WTC11 (cell line): ENCODE results near the gene TCEA2. TPM values are rescaled to one million over a fixed set of nuclear protein-coding genes. Genes with fewer than 3 reads are reported as not detected.

Experiments used
- ATAC-seq: fragments of 200-7000 bp; cut with Tn5 transposase; 2 replicates; pipeline ENCODE4 v1.10.0; 2021; ENCODE audit warnings: mild to moderate bottlenecking, moderate library complexity
- CTCF ChIA-PET: fragments of 300-600 bp; sonication (Branson Sonifier 250); formaldehyde crosslinking; loops from one replicate; lab custom pipeline; 2021; ENCODE audit warnings: antibody characterized with exemption; lab: Charles Lee
- POLR2A ChIA-PET: fragments of 350-600 bp; sonication (Branson Sonifier 250); formaldehyde crosslinking; loops from one replicate; lab custom pipeline; 2021; ENCODE audit warnings: antibody characterized with exemption; lab: Charles Lee
- DNase-seq: peaks from one replicate; pipeline ENCODE4 v3.0.0; 2021; ENCODE audit warnings: low spot score
- H3K27ac Mint-ChIP-seq: 2 replicates; pipeline ENCODE4 v1.8.0; 2021; ENCODE audit warnings: mixed read lengths
- H3K27me3 Mint-ChIP-seq: 2 replicates; pipeline ENCODE4 v1.8.0; 2021; ENCODE audit warnings: low read depth, mild to moderate bottlenecking, moderate library complexity, mixed read lengths
- H3K36me3 Mint-ChIP-seq: 2 replicates; pipeline ENCODE4 v1.8.0; 2021; ENCODE audit warnings: mixed read lengths
- H3K4me1 Mint-ChIP-seq: 2 replicates; pipeline ENCODE4 v1.8.0; 2022; ENCODE audit warnings: mixed read lengths
- H3K4me3 Mint-ChIP-seq: 2 replicates; pipeline ENCODE4 v1.8.0; 2021; ENCODE audit warnings: mild to moderate bottlenecking, moderate library complexity, mixed read lengths
- H3K9me3 Mint-ChIP-seq: 2 replicates; pipeline ENCODE4 v1.8.0; 2021; ENCODE audit warnings: mixed read lengths
- CREB1 ChIP-seq: sonication (generic); formaldehyde crosslinking; IDR thresholded peaks from 2 replicates; pipeline ENCODE4 v1.8.0; 2023; ENCODE audit warnings: mild to moderate bottlenecking, missing genetic modification reagents
- ERG ChIP-seq: fragments of 250-450 bp; sonication (Bioruptor Pico); IDR thresholded peaks from 2 replicates; pipeline ENCODE4 v1.8.0; 2021; ENCODE audit warnings: mild to moderate bottlenecking
- GTF2I ChIP-seq: fragments of 250-450 bp; sonication (Bioruptor Pico); conservative IDR thresholded peaks from 2 replicates; pipeline ENCODE4 v1.4.0; 2021; ENCODE audit warnings: mild to moderate bottlenecking
- MXD4 ChIP-seq: fragments of 250-450 bp; sonication (Bioruptor Pico); IDR thresholded peaks from 2 replicates; pipeline ENCODE4 v1.8.0; 2021; ENCODE audit warnings: mild to moderate bottlenecking, moderate library complexity, borderline replicate concordance
- TCF7 ChIP-seq: sonication (generic); formaldehyde crosslinking; IDR thresholded peaks from 2 replicates; pipeline ENCODE4 v1.8.0; 2022; ENCODE audit warnings: mild to moderate bottlenecking, low read depth, missing genetic modification reagents, moderate library complexity
- ZNF219 ChIP-seq: sonication (generic); formaldehyde crosslinking; IDR thresholded peaks from 2 replicates; pipeline ENCODE4 v1.8.0; 2023; ENCODE audit warnings: missing genetic modification reagents, mild to moderate bottlenecking, borderline replicate concordance
- ZNF232 ChIP-seq: sonication (generic); formaldehyde crosslinking; IDR thresholded peaks from 2 replicates; pipeline ENCODE4 v1.8.0; 2022; ENCODE audit warnings: mild to moderate bottlenecking, missing genetic modification reagents
- ZNF263 ChIP-seq: sonication (generic); formaldehyde crosslinking; IDR thresholded peaks from 2 replicates; pipeline ENCODE4 v1.8.1; 2022; ENCODE audit warnings: low read depth, mild to moderate bottlenecking, moderate library complexity, missing genetic modification reagents
- ZNF317 ChIP-seq: sonication (generic); formaldehyde crosslinking; IDR thresholded peaks from 2 replicates; pipeline ENCODE4 v1.8.1; 2023; ENCODE audit warnings: low read depth, mild to moderate bottlenecking, moderate library complexity, missing genetic modification reagents, borderline replicate concordance
- ZNF416 ChIP-seq: fragments of 250-450 bp; sonication (Bioruptor Pico); IDR thresholded peaks from 2 replicates; pipeline ENCODE4 v1.9.0; 2021; ENCODE audit warnings: mild to moderate bottlenecking, inconsistent platforms
- ZNF423 ChIP-seq: fragments of 250-450 bp; sonication (Bioruptor Pico); IDR thresholded peaks from 2 replicates; pipeline ENCODE4 v2.1.2; 2022; ENCODE audit warnings: mild to moderate bottlenecking, moderate library complexity
- total RNA-seq: library from RNA; stranded (reverse); gene quantifications from 3 replicates; pipeline ENCODE4 v1.2.3, GENCODE V29; 2021
- TF ChIP-seq, protein P1 (sequence below): sonication (generic); formaldehyde crosslinking; IDR thresholded peaks from 2 replicates; pipeline ENCODE4 v1.8.0; 2023; ENCODE audit warnings: missing genetic modification reagents
- TF ChIP-seq, protein P2 (sequence below): fragments of 250-450 bp; sonication (Bioruptor Pico); IDR thresholded peaks from 2 replicates; pipeline ENCODE4 v1.9.0; 2021; ENCODE audit warnings: mild to moderate bottlenecking, borderline replicate concordance
- TF ChIP-seq, protein P3 (sequence below): sonication (generic); formaldehyde crosslinking; IDR thresholded peaks from 2 replicates; pipeline ENCODE4 v1.8.0; 2022; ENCODE audit warnings: mild to moderate bottlenecking, missing genetic modification reagents
- TF ChIP-seq, protein P4 (sequence below): sonication (generic); formaldehyde crosslinking; IDR thresholded peaks from 2 replicates; pipeline ENCODE4 v1.8.0; 2022; ENCODE audit warnings: mild to moderate bottlenecking, missing genetic modification reagents
- TF ChIP-seq, protein P5 (sequence below): fragments of 250-450 bp; sonication (Bioruptor Pico); IDR thresholded peaks from 2 replicates; pipeline ENCODE4 v2.1.2; 2022; ENCODE audit warnings: mild to moderate bottlenecking, moderate library complexity
- TF ChIP-seq, protein P6 (sequence below): sonication (generic); formaldehyde crosslinking; IDR thresholded peaks from 2 replicates; pipeline ENCODE4 v1.8.1; 2023; ENCODE audit warnings: mild to moderate bottlenecking, missing genetic modification reagents, moderate library complexity
- TF ChIP-seq, protein P7 (sequence below): fragments of 250-450 bp; sonication (Bioruptor Pico); IDR thresholded peaks from 2 replicates; pipeline ENCODE4 v1.9.0; 2021; ENCODE audit warnings: moderate library complexity, mild to moderate bottlenecking, inconsistent platforms, borderline replicate concordance

Gene TCEA2
- total RNA-seq, 1 experiment from 2014 or later: 55.8 TPM

- ChIA-PET CTCF (interaction anchor here (1.0 to 4.1 kb wide), 13 partner anchors 8 to 166 kb away, joined by 3 to 119 read pairs (median 10); partner anchors contain the start of genes C20orf204, LKAAEAR1, OPRL1 and PRPF6), POLR2A (interaction anchor here (1.0 kb wide), 1 partner anchor 34 kb away, joined by 4 read pairs; no protein-coding TSS in a partner anchor)
- TF ChIP-seq, protein P1, sequence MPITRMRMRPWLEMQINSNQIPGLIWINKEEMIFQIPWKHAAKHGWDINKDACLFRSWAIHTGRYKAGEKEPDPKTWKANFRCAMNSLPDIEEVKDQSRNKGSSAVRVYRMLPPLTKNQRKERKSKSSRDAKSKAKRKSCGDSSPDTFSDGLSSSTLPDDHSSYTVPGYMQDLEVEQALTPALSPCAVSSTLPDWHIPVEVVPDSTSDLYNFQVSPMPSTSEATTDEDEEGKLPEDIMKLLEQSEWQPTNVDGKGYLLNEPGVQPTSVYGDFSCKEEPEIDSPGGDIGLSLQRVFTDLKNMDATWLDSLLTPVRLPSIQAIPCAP (CRISPR knock-in tag): no peak
- TF ChIP-seq ZNF232 (CRISPR knock-in tag) (no peak), TCF7 (no peak), ZNF416 (CRISPR knock-in tag) (no peak), ZNF317 (CRISPR knock-in tag) (no peak), GTF2I (no peak), CREB1 (CRISPR knock-in tag) (no peak), ZNF423 (CRISPR knock-in tag) (no peak), ZNF263 (CRISPR knock-in tag) (no peak), ERG (CRISPR knock-in tag) (no peak), ZNF219 (CRISPR knock-in tag) (no peak), MXD4 (CRISPR knock-in tag) (no peak)
- TF ChIP-seq, protein P2, sequence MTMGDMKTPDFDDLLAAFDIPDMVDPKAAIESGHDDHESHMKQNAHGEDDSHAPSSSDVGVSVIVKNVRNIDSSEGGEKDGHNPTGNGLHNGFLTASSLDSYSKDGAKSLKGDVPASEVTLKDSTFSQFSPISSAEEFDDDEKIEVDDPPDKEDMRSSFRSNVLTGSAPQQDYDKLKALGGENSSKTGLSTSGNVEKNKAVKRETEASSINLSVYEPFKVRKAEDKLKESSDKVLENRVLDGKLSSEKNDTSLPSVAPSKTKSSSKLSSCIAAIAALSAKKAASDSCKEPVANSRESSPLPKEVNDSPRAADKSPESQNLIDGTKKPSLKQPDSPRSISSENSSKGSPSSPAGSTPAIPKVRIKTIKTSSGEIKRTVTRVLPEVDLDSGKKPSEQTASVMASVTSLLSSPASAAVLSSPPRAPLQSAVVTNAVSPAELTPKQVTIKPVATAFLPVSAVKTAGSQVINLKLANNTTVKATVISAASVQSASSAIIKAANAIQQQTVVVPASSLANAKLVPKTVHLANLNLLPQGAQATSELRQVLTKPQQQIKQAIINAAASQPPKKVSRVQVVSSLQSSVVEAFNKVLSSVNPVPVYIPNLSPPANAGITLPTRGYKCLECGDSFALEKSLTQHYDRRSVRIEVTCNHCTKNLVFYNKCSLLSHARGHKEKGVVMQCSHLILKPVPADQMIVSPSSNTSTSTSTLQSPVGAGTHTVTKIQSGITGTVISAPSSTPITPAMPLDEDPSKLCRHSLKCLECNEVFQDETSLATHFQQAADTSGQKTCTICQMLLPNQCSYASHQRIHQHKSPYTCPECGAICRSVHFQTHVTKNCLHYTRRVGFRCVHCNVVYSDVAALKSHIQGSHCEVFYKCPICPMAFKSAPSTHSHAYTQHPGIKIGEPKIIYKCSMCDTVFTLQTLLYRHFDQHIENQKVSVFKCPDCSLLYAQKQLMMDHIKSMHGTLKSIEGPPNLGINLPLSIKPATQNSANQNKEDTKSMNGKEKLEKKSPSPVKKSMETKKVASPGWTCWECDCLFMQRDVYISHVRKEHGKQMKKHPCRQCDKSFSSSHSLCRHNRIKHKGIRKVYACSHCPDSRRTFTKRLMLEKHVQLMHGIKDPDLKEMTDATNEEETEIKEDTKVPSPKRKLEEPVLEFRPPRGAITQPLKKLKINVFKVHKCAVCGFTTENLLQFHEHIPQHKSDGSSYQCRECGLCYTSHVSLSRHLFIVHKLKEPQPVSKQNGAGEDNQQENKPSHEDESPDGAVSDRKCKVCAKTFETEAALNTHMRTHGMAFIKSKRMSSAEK (CRISPR knock-in tag): no peak
- TF ChIP-seq, protein P3, sequence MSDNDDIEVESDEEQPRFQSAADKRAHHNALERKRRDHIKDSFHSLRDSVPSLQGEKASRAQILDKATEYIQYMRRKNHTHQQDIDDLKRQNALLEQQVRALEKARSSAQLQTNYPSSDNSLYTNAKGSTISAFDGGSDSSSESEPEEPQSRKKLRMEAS (CRISPR knock-in tag): no peak
- TF ChIP-seq, protein P4, sequence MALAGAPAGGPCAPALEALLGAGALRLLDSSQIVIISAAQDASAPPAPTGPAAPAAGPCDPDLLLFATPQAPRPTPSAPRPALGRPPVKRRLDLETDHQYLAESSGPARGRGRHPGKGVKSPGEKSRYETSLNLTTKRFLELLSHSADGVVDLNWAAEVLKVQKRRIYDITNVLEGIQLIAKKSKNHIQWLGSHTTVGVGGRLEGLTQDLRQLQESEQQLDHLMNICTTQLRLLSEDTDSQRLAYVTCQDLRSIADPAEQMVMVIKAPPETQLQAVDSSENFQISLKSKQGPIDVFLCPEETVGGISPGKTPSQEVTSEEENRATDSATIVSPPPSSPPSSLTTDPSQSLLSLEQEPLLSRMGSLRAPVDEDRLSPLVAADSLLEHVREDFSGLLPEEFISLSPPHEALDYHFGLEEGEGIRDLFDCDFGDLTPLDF (CRISPR knock-in tag): no peak
- TF ChIP-seq, protein P5, sequence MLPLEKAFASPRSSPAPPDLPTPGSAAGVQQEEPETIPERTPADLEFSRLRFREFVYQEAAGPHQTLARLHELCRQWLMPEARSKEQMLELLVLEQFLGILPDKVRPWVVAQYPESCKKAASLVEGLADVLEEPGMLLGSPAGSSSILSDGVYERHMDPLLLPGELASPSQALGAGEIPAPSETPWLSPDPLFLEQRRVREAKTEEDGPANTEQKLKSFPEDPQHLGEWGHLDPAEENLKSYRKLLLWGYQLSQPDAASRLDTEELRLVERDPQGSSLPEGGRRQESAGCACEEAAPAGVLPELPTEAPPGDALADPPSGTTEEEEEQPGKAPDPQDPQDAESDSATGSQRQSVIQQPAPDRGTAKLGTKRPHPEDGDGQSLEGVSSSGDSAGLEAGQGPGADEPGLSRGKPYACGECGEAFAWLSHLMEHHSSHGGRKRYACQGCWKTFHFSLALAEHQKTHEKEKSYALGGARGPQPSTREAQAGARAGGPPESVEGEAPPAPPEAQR: no peak
- TF ChIP-seq, protein P6, sequence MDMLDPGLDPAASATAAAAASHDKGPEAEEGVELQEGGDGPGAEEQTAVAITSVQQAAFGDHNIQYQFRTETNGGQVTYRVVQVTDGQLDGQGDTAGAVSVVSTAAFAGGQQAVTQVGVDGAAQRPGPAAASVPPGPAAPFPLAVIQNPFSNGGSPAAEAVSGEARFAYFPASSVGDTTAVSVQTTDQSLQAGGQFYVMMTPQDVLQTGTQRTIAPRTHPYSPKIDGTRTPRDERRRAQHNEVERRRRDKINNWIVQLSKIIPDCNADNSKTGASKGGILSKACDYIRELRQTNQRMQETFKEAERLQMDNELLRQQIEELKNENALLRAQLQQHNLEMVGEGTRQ (CRISPR knock-in tag): no peak
- TF ChIP-seq, protein P7, sequence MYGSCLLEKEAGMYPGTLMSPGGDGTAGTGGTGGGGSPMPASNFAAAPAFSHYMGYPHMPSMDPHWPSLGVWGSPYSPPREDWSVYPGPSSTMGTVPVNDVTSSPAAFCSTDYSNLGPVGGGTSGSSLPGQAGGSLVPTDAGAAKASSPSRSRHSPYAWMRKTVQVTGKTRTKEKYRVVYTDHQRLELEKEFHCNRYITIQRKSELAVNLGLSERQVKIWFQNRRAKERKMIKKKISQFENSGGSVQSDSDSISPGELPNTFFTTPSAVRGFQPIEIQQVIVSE: no peak
- peaks cover 5% of the 10 kb centered on the region for H3K4me1 Mint-ChIP-seq
- ATAC-seq (no peak), DNase-seq (no peak)
- no peak overlapping the region for H3K4me3 Mint-ChIP-seq
- peaks cover 9% of the 10 kb centered on the region for H3K9me3 Mint-ChIP-seq
- H3K36me3 Mint-ChIP-seq: no peaks in the 10 kb centered on the region
- peaks cover 15% of the 10 kb centered on the region for H3K27me3 Mint-ChIP-seq
- H3K27ac Mint-ChIP-seq: no peak overlapping the region; the same call in 1 of the 2 replicates
Observed at GRCh38 chr20:64119301-64119680, 56.3 kb downstream of the TCEA2 start.
